Breast epithelium (tissue), 4 donors: ENCODE results near the gene DACT3. TPM values are rescaled to one million over a fixed set of nuclear protein-coding genes. Genes with fewer than 3 reads are reported as not detected.

Experiments used
- DNase-seq, 2 donors: peaks; one replicate each; pipeline ENCODE4 v3.0.0-alpha.2; 2019; ENCODE audit warnings: low spot score in 2 of 2
- H3K27ac ChIP-seq, 2 donors: fragments of 200-600 bp; sonication (generic) in 1 of 2; one replicate each; pipeline ENCODE4 v1.5.1; 2016 to 2019; ENCODE audit warnings: mild to moderate bottlenecking in 1 of 2
- H3K27me3 ChIP-seq, 2 donors: fragments of 200-600 bp; sonication (generic) in 1 of 2; one replicate each; pipeline versions ENCODE4 v1.5.1 to v1.6.0; 2017 to 2019; ENCODE audit warnings: control low read depth in 1 of 2, mild to moderate bottlenecking in 1 of 2
- H3K36me3 ChIP-seq: fragments of 200-600 bp; one replicate; pipeline ENCODE4 v1.5.1; 2019
- H3K4me1 ChIP-seq, 2 donors: fragments of 200-600 bp; sonication (generic); one replicate each; pipeline ENCODE4 v1.5.1; 2016 to 2019; ENCODE audit warnings: control low read depth in 1 of 2
- H3K4me3 ChIP-seq, 3 donors: fragments of 200-600 bp; sonication (generic); 1 replicate in 2 of 3; 2 replicates in 1 of 3; pipeline ENCODE4 v1.5.1; 2016 to 2019; ENCODE audit warnings: mild to moderate bottlenecking in 3 of 3, moderate library complexity in 2 of 3
- H3K9me3 ChIP-seq, 2 donors: fragments of 200-600 bp; sonication (generic) in 1 of 2; one replicate each; pipeline ENCODE4 v1.5.1; 2016 to 2019; ENCODE audit warnings: control low read depth in 1 of 2
- CTCF ChIP-seq, 3 donors: fragments of 450-650 bp; IDR thresholded peaks; one replicate each; pipeline ENCODE4 v1.5.1; 2016 to 2017; ENCODE audit warnings: antibody characterized with exemption in 3 of 3, mild to moderate bottlenecking in 3 of 3, moderate library complexity in 3 of 3
- POLR2A ChIP-seq: fragments of 450-650 bp; IDR thresholded peaks from one replicate; pipeline ENCODE4 v1.6.1; 2016; ENCODE audit warnings: antibody characterized with exemption, mild to moderate bottlenecking, moderate library complexity
- POLR2AphosphoS5 ChIP-seq, 3 donors: sonication (generic); formaldehyde crosslinking; IDR thresholded peaks; one replicate each; pipeline ENCODE4 v1.6.1; 2017; ENCODE audit warnings: antibody characterized with exemption in 3 of 3
- intact Hi-C: fragments of 100-400 bp; cut with DNase I; formaldehyde crosslinking; loops from one replicate; pipeline ENCODE4 v1.15.1; 2023; ENCODE audit warnings: low total_unique reads
- total RNA-seq, 3 donors: library from RNA; depleted of rRNA; stranded (reverse); fragments of >200 nt; gene quantifications; one replicate each; pipeline ENCODE4 v1.1.0, GENCODE V29; 2016

Gene DACT3
- total RNA-seq, 3 donors from 2014 or later, result 0.48 to 3.9 (median 1.9) TPM

DNA sequence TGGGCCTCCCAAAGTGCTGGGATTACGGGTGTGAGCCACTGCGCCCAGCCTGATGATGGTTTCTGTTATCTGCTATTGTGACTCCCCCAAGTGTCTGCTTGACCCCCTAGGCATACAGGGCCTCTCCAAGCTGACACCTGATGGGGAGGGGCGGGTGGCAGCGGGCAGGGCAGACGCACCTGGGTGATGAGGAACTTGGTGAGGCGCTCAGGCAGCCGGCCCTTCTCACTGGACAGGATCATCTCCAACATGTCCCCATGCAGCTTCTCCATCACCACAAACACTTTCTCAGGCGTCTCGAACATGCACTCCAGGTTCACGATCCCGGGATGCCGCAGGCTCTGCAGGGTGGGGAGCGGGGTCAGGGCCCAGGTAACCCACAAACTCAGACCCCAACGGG lies 28.4 kb upstream of the DACT3 start:
- DNase-seq, result no peak
- H3K36me3 ChIP-seq, result peaks cover 21% of the 10 kb centered on the region

GRCh38 chr19:46687438-46688145 lies 26.6 kb upstream of the DACT3 start:
- Histone ChIP-seq H3K36me3 (peaks cover 14% of the 10 kb centered on the region), H3K9me3 (no peaks in the 10 kb centered on the region), H3K27me3 (no peaks in the 10 kb centered on the region), H3K4me1 (no peaks in the 10 kb centered on the region), H3K27ac (no peak overlapping the region), H3K4me3 (no peak overlapping the region)
- TF ChIP-seq POLR2AphosphoS5 (IDR thresholded peaks at IDR 0.05) (no peak), POLR2A (no peak), CTCF (IDR thresholded peaks at IDR 0.05) (no peak)
- intact Hi-C loops, result loop anchor here (5.0 kb wide), 1 partner anchor 535 kb away; no protein-coding TSS in a partner anchor
- no peak for DNase-seq

More for the DNA sequence above, 28.4 kb upstream of the DACT3 start:
- Histone ChIP-seq H3K27me3 (no peaks in the 10 kb centered on the region), H3K4me1 (no peaks in the 10 kb centered on the region), H3K27ac (no peak overlapping the region), H3K4me3 (no peak overlapping the region), H3K9me3 (no peaks in the 10 kb centered on the region)
- no peak for TF ChIP-seq CTCF (IDR thresholded peaks at IDR 0.05)
- intact Hi-C loops, result loop anchor here (5.0 kb wide), 1 partner anchor 533 kb away; no protein-coding TSS in a partner anchor

GRCh38 chr19:46685189-46685588 lies 24.2 kb upstream of the DACT3 start:
- Histone ChIP-seq H3K4me1 (no peaks in the 10 kb centered on the region), H3K4me3 (no peak overlapping the region), H3K27me3 (no peaks in the 10 kb centered on the region), H3K9me3 (no peaks in the 10 kb centered on the region), H3K36me3 (no peaks in the 10 kb centered on the region), H3K27ac (no peak overlapping the region)
- DNase-seq, result no peak
- TF ChIP-seq POLR2AphosphoS5 (IDR thresholded peaks at IDR 0.05), result no peak
- no peak for TF ChIP-seq POLR2A
- no peak for TF ChIP-seq CTCF (IDR thresholded peaks at IDR 0.05)
- intact Hi-C loops, result loop anchor here (5.0 kb wide), 1 partner anchor 537 kb away; no protein-coding TSS in a partner anchor

DNA sequence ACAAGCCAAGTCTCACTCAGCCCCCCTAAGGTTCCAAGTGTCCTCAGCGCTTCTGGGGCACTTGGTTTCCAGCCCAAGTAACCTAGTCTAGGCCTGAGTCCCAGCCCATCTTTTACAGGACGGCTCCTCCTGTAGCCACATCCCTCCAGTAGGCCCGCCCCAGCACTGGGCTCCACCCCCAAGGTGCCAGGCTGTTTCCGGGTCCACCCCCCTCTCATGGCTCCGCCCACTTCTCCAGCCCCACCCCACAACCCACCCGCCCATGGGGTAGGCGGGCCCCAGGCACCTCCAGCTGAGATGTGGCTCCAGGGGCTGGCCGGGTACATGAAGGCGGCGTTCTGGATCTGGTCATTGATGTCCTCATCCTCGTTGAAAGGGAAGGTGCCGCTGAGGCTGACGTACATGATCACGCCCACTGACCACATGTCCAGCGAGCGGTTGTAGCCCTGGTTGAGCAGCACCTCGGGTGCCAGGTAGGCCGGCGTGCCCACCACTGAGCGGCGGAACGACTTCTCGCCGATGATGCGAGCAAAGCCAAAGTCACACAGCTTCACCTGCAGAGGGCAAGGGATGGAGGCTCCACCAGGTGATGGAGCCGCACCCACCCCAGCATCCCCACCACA lies 17.2 kb upstream of the DACT3 start:
- Histone ChIP-seq H3K36me3 (peaks cover 8% of the 10 kb centered on the region), H3K9me3 (no peaks in the 10 kb centered on the region), H3K27me3 (no peaks in the 10 kb centered on the region), H3K27ac (no peak overlapping the region), H3K4me1 (no peaks in the 10 kb centered on the region), H3K4me3 (no peak overlapping the region)
- intact Hi-C loops, result no loop called here
- no peak for DNase-seq
- TF ChIP-seq CTCF (IDR thresholded peaks at IDR 0.05) (no peak), POLR2A (no peak), POLR2AphosphoS5 (IDR thresholded peaks at IDR 0.05) (no peak)

DNA sequence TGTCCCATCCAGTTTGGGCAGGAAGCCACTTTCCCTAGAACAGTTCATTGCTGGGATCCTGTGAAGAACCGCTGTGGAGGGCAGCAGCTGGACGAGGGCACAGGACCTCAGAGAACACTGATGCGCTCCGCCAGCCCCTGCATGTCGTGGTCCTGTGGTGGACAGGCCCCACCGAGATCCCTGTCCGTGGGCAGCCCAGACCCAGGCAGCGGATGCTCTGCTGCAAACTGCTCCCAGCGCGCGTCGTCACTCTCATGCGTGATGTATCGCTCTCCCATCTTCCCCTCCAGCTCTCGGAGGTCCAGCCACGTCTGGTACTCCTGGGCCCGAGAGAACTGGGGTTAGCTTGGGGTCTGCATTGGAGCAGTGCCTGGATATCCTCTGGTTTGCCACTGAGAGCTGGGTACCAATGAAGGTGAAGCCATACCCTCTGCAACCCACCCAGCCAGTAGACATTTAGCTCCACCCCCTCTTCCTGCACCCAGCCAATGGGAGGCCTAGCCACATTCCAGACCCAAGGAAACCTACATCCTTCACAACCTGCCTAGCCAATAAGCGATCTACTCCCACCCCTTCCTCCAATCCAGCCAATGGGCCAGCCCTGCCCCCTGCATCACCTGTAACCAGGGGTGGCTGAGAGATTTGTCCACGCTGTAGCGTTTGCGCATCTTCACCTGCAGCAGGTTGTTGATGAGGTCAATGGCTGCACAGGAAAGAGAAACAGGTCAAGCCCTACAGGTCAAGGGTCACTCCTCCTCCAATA lies 13.6 kb upstream of the DACT3 start:
- Histone ChIP-seq H3K4me3 (no peak overlapping the region), H3K27ac (no peak overlapping the region), H3K36me3 (peaks cover 8% of the 10 kb centered on the region), H3K27me3 (no peaks in the 10 kb centered on the region), H3K9me3 (no peaks in the 10 kb centered on the region), H3K4me1 (no peaks in the 10 kb centered on the region)
- intact Hi-C loops, result no loop called here
- no peak for TF ChIP-seq POLR2A
- TF ChIP-seq CTCF (IDR thresholded peaks at IDR 0.05), result no peak
- no peak for TF ChIP-seq POLR2AphosphoS5 (IDR thresholded peaks at IDR 0.05)
- DNase-seq, result no peak
